Mucosa of rectum (tissue), 2 donors: ENCODE data around the gene PCDH9.

Experiments
- H3K27ac ChIP-seq, 2 donors: one replicate each; pipeline ENCODE4 v1.7.0; 2013; ENCODE audit warnings: inconsistent platforms in 2 of 2, low read depth in 2 of 2, low read length in 2 of 2
- H3K27me3 ChIP-seq, 2 donors: one replicate each; pipeline ENCODE4 v1.7.0; 2013; ENCODE audit warnings: low read length in 2 of 2; ENCODE audit not compliant: control insufficient read depth in 2 of 2, insufficient read depth in 2 of 2
- H3K36me3 ChIP-seq, 2 donors: one replicate each; pipeline ENCODE4 v1.7.0; 2013; ENCODE audit warnings: low read length in 2 of 2; ENCODE audit not compliant: control insufficient read depth in 2 of 2, insufficient read depth in 2 of 2
- H3K4me1 ChIP-seq, 2 donors: one replicate each; pipeline ENCODE4 v1.7.0; 2013; ENCODE audit warnings: low read length in 2 of 2, mild to moderate bottlenecking in 1 of 2; ENCODE audit not compliant: control insufficient read depth in 2 of 2, insufficient read depth in 2 of 2
- H3K4me3 ChIP-seq, 2 donors: one replicate each; pipeline ENCODE4 v1.7.0; 2013; ENCODE audit warnings: low read length in 2 of 2
- H3K9ac ChIP-seq, 2 donors: one replicate each; pipeline ENCODE4 v1.7.0; 2013; ENCODE audit warnings: low read length in 2 of 2, low read depth in 1 of 2, mild to moderate bottlenecking in 1 of 2
- H3K9me3 ChIP-seq, 2 donors: one replicate each; pipeline ENCODE4 v1.7.0; 2013; ENCODE audit warnings: low read length in 2 of 2; ENCODE audit not compliant: control insufficient read depth in 2 of 2
- donor health status: healthy.
- donor health status: Normal muscosa, but diverticular disease.

Gene PCDH9, protein sequence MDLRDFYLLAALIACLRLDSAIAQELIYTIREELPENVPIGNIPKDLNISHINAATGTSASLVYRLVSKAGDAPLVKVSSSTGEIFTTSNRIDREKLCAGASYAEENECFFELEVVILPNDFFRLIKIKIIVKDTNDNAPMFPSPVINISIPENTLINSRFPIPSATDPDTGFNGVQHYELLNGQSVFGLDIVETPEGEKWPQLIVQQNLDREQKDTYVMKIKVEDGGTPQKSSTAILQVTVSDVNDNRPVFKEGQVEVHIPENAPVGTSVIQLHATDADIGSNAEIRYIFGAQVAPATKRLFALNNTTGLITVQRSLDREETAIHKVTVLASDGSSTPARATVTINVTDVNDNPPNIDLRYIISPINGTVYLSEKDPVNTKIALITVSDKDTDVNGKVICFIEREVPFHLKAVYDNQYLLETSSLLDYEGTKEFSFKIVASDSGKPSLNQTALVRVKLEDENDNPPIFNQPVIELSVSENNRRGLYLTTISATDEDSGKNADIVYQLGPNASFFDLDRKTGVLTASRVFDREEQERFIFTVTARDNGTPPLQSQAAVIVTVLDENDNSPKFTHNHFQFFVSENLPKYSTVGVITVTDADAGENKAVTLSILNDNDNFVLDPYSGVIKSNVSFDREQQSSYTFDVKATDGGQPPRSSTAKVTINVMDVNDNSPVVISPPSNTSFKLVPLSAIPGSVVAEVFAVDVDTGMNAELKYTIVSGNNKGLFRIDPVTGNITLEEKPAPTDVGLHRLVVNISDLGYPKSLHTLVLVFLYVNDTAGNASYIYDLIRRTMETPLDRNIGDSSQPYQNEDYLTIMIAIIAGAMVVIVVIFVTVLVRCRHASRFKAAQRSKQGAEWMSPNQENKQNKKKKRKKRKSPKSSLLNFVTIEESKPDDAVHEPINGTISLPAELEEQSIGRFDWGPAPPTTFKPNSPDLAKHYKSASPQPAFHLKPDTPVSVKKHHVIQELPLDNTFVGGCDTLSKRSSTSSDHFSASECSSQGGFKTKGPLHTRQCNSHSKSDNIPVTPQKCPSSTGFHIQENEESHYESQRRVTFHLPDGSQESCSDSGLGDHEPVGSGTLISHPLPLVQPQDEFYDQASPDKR (N-terminal part only)

GRCh38 chr13:67229481-67230403 is at the start of gene PCDH9:
Gene PCDH9, minus strand, starts transcription at chr13:67230336. Its CDS starts 1,896 bp downstream, at chr13:67228440.
- Histone ChIP-seq H3K4me3 (peak within 1 kb of the TSS; percentile 84 to 85), H3K9me3 (no peaks in the 10 kb centered on the region), H3K9ac (peak within 1 kb of the TSS; percentile 57 to 66), H3K27ac (peak within 1 kb of the TSS; percentile 42 to 46), H3K4me1 (peaks cover 6 to 7% of the 10 kb centered on the region in 2 donors), H3K36me3 (no peaks in the 10 kb centered on the region), H3K27me3 (peaks cover 3 to 14% of the 10 kb centered on the region in 2 donors)

- no peak overlapping the region for H3K27ac ChIP-seq
- no peaks in the 10 kb centered on the region for H3K9me3 ChIP-seq
- H3K27me3 ChIP-seq = no peaks in the 10 kb centered on the region
- H3K4me1 ChIP-seq = no peaks in the 10 kb centered on the region
- no peak overlapping the region for H3K9ac ChIP-seq
- H3K4me3 ChIP-seq = no peak overlapping the region
- H3K36me3 ChIP-seq = no peaks in the 10 kb centered on the region
These were observed 48.1 kb upstream of the PCDH9 start for GRCh38 chr13:67278235-67278634.

DNA sequence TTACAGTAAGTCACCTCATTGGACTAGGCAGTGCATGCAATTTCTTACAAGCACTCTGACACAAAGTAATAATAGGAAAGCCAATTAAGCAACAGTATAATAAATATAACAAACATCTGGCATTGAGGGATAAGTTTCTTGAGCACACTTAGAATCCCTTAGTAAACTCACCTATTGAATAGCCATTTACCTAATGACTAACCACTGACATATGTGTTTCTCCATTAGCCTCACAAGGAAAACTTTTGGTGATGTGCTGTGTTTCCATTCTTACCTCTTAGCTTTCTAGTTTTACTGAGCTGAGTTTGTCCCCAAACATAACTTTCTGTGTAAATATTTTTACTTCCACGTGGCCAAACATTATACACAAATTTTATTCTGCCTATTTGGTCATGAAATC is 47.4 kb upstream of the PCDH9 start:
- Histone ChIP-seq H3K27ac (no peak overlapping the region), H3K9me3 (no peaks in the 10 kb centered on the region), H3K36me3 (no peaks in the 10 kb centered on the region), H3K4me3 (no peak overlapping the region), H3K9ac (no peak overlapping the region), H3K27me3 (no peaks in the 10 kb centered on the region), H3K4me1 (no peaks in the 10 kb centered on the region)

DNA sequence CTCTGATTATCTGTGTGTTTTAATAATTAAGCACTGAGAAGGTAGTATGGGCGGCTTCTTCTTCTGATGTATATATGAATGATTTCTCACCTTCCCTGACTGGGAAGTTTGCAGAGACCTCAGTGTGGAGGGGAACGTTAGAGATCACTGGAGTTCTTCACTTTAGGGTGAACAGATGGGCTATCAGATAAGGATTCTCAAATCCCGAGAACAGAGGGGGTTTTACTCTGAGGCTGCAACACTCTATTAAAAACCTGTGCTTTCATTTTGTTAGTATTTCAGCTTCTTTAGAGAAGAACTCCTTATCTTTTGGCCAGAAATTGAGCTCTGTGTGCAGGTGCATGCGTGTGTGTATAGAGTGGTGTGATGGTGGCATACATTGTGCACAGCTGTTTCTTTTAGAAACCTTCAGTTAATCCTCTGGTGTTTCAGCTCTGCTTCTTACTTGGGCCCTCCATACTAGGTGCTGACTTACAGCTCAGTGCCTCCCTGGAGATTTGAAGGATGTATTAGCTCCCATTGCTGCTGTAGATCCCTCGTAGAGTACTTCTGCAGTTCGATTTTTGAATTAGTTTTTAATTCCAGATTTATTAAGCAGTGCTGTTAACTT is 45.3 kb upstream of the PCDH9 start:
- Histone ChIP-seq H3K9me3 (no peaks in the 10 kb centered on the region), H3K4me3 (no peak overlapping the region), H3K36me3 (no peaks in the 10 kb centered on the region), H3K27ac (no peak overlapping the region), H3K27me3 (no peaks in the 10 kb centered on the region), H3K4me1 (no peaks in the 10 kb centered on the region), H3K9ac (no peak overlapping the region)

GRCh38 chr13:67273001-67273400 is 42.9 kb upstream of the PCDH9 start:
- H3K36me3 ChIP-seq = no peaks in the 10 kb centered on the region
- no peak overlapping the region for H3K4me3 ChIP-seq
- H3K27me3 ChIP-seq = no peaks in the 10 kb centered on the region
- H3K9ac ChIP-seq = no peak overlapping the region
- no peak overlapping the region for H3K27ac ChIP-seq
- H3K4me1 ChIP-seq = no peaks in the 10 kb centered on the region
- no peaks in the 10 kb centered on the region for H3K9me3 ChIP-seq

DNA sequence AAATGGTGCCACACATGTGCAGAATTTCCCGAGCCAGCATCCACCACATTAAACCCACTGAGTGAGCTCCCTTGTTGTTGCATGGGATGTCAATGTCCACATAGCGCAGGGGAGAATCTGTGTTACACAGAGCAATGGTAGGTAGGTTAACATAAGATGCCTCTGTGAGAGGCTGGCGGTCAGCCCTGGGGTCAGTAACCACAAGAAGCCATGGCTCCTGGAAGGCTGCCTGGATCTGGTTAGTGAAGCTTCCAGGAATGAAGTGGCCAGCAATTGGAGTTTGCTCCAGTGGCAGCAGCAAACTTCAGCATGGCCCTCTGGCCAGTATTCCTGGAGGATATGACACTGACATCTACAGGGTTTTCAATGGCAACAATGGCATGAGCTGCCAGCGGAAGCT is 37.0 kb upstream of the PCDH9 start:
- H3K4me3 ChIP-seq = no peak overlapping the region
- no peaks in the 10 kb centered on the region for H3K27me3 ChIP-seq
- H3K9ac ChIP-seq = no peak overlapping the region
- H3K9me3 ChIP-seq = no peaks in the 10 kb centered on the region
- no peak overlapping the region for H3K27ac ChIP-seq
- no peaks in the 10 kb centered on the region for H3K36me3 ChIP-seq
- no peaks in the 10 kb centered on the region for H3K4me1 ChIP-seq

DNA sequence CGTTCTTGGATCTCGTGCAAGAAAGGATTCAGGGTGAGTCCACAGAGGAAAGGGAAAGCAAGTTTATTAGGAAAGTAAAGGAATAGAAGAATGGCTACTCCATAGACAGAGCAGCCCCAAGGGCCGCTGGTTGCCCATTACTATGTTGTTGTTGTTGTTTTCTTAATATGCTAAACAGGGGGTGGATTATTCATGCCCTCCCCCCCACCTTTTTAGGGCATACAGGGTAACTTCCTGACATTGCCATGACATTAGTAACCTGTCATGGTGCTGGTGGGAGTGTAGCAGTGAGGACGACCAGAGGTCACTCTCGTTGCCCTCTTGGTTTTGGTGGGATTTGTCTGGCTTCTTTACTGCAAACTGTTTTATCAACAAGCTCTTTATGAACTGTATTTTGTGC is 29.1 kb upstream of the PCDH9 start:
- Histone ChIP-seq H3K4me3 (no peak overlapping the region), H3K36me3 (no peaks in the 10 kb centered on the region), H3K27ac (no peak overlapping the region), H3K9ac (no peak overlapping the region), H3K27me3 (no peaks in the 10 kb centered on the region), H3K4me1 (no peaks in the 10 kb centered on the region), H3K9me3 (no peaks in the 10 kb centered on the region)

DNA sequence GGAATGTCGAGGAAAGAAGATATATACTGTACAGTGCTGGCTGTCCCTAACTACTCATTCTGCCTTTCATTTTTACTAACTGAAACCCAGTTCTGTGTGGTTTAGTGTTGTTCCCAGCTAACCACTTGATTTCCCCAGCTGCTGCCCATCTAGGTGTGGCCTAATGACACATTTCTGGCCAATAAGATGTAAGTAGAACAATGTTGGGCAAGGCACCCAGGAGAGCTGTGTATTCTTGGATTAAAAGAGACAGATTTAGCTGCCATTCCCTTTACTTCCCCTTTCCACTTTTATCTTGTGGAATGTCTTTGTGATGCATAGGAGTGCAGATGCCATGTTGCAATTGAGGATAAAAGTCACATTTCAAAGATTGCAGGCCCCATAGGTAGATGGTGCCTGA is 28.3 kb upstream of the PCDH9 start:
- Histone ChIP-seq H3K4me3 (no peak overlapping the region), H3K4me1 (no peaks in the 10 kb centered on the region), H3K36me3 (no peaks in the 10 kb centered on the region), H3K27me3 (no peaks in the 10 kb centered on the region), H3K9me3 (no peaks in the 10 kb centered on the region), H3K9ac (no peak overlapping the region), H3K27ac (no peak overlapping the region)

GRCh38 chr13:67238861-67239260 is 8.7 kb upstream of the PCDH9 start:
- Histone ChIP-seq H3K4me1 (no peaks in the 10 kb centered on the region), H3K36me3 (no peaks in the 10 kb centered on the region), H3K9ac (no peak overlapping the region), H3K4me3 (no peak overlapping the region), H3K27ac (no peak overlapping the region), H3K27me3 (no peaks in the 10 kb centered on the region), H3K9me3 (no peaks in the 10 kb centered on the region)
